HuH-7 (cell line): ENCODE results near the gene PRKN.
"Not testable (repeated sequence)": the region's sequence is repeated elsewhere in the genome, so short reads cannot be mapped to it uniquely, and the experiment has no call there.

Experiments used
- DNase-seq: peaks from one replicate; pipeline ENCODE4 v3.0.0; 2011; ENCODE audit warnings: low spot score

PRKN gene

DNA sequence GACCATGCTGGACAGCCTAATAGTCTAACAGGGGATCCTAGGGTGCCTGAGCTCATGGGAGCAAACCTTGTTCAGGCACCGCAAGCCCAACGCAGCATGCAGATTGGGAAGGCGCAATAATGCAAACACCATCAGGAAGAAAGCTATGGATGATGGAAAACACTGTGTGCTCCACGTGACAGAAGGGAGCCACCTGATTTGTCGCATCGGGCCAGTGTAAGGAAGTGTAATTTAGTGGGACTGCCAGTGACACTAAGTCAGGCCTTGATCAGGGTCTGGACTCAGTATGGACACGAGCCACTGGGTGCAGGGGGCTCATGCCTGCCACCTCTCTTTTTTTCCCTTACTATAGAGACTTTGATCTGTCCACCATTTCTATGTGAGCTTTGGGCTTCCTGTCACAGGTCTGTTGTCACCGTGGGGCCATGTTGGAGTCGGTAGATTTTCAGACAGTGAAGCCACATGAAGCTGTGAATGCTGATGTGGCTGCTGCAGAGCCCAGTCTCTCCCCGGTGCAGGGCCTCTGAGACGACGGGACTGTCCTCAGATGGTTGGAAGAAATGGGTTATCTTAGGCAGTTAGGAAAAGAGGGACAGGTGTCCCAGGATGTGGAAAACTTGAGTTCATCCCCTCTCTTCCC lies 1379.5 kb downstream of the PRKN start:
- no peak for DNase-seq

DNA sequence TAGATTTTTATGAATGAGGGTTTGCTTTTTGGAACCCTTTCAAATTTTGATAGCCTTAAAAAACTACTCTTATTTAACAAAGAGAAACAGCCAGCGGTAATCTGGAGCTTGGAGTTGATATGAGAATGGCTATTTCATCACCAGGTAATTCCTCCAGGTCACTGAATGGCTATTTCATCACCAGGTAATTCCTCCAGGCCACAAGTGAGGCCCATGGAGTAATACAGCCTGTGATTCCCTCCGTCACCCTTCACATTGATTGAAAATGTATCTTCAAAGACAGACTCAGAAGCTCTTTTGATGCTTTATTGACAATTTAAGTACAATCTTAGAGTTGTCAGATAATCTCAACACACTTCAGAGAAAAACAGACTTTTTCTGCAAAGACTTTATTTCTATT lies 1380.4 kb downstream of the PRKN start:
- no peak for DNase-seq

GRCh38 chr6:161346717-161347116 lies 1380.8 kb downstream of the PRKN start:
- DNase-seq: no peak

DNA sequence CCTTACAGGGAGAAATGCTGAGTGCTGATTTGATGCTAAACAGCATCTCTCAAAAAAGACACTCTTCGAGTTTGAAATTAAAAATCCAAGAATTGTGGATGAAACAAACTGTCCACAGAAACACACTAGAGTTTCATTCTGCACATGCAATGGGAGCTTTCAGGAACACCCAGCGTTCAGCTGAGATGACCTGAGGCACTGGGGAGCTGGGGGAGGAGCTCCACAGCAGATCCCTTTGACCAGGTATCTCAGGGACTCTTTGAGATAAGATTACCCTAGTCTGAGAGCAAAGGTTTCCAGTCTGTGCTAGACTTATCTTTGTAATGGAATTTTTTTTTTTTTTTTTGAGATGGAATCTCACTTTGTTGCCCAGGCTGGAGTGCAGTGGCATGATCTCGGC lies 1382.9 kb downstream of the PRKN start:
- no peak for DNase-seq

DNA sequence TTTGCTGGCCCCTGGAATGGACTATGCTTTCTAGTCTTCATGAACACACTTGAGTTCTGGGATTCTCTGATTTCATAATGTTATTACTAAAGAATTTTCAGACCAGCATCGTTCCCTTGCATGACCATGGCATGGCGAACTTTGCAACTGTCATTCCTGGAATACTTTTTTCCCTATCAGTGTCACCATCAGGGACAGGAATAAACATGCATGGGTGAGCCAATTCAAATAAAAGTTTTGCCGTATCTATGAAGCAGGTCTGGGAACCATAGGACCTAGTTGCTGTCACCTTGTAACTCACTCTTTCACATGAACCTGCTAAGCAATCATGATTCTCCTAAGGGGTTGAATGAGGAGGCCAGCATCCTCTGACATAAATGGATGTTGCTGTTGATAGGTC lies 1385.5 kb downstream of the PRKN start:
- no peak for DNase-seq

DNA sequence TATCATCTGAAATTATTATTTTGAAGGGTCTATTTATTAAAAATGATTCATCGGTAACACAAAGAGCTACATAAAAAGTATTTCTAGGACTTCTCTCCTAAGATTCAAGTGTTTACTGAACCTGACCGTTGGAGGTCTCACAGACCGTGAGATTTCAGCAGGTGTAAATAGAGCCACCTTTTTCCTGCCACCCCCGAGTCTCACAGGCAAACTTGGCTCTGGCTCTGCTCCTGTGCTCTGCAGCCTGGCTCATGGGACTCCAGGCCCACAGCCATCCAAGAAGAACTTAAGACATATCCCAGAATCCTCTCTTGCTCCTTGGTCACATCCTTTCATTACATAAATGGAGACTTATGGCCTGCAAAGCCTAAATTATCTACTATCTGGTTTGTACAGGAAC lies 1385.9 kb downstream of the PRKN start:
- DNase-seq: no peak

DNA sequence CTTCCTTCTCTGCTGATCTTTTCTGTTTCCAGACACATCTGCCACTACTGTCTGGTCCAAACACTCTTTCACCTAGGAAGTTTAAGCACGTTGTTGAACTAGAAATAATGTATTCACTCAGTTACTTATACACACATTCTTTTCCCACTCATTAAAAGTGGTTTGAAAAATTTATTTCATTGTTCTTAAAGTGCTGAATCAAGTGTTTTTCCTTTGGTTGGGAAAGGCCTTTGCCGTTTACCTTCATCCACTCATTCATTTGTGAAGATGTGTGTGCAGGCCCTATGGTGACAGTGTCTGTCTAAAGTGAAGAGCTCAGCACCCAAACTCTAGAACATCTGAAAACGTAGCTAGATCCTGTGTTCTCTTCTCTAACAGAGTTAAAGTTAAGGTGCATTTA lies 1389.6 kb downstream of the PRKN start:
- DNase-seq: no peak

DNA sequence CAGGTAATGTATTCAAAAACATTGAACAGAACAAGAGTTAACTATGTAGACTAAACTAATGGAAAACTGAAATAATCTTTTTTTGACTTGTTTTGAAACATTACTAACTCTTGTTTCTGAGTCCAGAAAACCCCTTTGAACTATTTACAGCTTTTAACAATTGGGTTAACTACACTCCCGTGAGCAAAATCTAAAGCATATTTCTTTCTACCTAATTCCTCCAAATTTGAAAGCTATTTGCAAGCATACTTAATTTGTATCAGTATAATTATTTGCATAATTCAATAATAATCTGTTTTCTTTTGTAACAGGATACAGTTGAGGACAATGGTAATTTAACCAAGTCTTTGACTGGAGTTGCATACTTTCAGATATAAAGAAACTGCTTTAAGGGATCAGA lies 1391.1 kb downstream of the PRKN start:
- DNase-seq: no peak

GRCh38 chr6:161333410-161333809 lies 1394.2 kb downstream of the PRKN start:
- no peak for DNase-seq

GRCh38 chr6:161331402-161332081 lies 1396.0 kb downstream of the PRKN start:
- not testable (repeated sequence) for DNase-seq

DNA sequence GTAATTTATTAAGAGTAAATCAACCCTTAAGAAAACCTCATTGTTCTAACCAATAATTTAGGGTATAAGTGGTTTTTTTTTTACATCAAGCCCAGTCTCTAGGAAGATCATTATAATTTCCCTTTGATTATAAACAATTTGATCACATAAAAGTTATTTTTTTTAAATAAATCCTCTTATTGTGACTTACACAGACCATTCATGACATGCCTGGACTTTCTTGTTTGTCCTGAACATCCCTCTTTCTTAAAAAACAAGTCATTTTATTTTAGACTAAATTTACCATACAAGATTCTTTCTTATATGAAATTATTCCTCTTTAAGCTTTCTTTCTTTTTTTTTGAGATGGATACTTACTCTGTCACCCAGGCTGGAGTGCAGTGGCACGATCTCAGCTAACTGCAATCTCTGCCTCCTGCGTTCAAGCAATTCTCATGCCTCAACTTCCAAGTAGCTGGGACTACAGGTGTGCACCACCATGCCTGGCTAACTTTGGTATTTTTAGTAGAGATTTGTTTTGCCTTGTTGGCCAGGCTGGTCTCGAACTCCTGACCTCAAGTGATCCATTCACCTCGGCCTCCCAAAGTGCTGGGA lies 1400.1 kb downstream of the PRKN start:
- no peak for DNase-seq

- no peak for DNase-seq
These were observed 1408.3 kb downstream of the PRKN start for GRCh38 chr6:161319231-161319630.

- no peak for DNase-seq
These were observed 1409.1 kb downstream of the PRKN start for GRCh38 chr6:161318456-161318855.

DNA sequence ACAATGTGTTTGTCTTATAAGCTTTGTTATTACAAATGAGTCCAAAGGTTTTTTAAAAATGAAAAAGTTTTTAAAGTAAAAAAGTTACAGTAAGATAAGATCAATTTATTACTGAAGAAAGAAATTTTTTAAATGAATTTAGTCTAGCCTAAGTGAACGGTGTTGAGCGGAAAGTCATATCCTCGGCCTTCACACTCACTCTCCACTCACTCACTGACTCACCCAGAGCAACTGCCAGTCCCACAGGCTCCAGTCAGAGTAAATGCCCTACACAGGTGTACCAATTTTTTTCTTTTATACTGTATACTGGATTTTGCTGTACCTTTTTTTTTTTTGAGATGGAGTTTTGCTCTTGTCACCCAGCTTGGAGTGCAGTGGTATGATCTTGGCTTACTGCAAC lies 1411.0 kb downstream of the PRKN start:
- DNase-seq: no peak

DNA sequence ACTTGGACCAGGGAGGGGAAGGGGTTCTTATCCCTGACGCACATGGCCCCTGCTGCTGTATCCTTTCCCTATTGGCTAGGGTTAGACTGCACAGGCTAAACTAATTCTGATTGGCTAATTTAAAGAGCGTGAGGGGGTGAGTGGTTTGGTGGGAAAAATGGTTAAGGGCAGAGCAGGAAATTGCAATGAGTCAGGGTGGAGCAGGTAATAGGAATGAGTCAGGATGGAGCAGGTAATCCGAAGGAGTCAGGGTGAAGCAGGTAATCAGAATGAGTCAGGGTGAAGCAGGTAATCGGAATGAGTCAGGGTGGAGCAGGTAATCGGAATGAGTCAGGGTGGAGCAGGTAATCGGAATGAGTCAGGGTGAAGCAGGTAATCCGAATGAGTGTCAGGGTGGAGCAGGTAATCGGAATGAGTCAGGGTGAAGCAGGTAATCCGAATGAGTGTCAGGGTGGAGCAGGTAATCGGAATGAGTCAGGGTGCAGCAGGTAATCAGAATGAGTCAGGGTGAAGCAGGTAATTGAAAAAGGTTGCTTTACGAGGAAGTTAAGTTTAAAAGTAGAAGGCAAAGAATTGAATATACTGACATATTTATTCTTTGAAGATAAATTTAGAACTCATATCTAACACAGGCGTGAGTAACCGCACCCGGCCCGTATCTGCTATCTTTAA lies 1412.2 kb downstream of the PRKN start:
- DNase-seq: not testable (repeated sequence)

DNA sequence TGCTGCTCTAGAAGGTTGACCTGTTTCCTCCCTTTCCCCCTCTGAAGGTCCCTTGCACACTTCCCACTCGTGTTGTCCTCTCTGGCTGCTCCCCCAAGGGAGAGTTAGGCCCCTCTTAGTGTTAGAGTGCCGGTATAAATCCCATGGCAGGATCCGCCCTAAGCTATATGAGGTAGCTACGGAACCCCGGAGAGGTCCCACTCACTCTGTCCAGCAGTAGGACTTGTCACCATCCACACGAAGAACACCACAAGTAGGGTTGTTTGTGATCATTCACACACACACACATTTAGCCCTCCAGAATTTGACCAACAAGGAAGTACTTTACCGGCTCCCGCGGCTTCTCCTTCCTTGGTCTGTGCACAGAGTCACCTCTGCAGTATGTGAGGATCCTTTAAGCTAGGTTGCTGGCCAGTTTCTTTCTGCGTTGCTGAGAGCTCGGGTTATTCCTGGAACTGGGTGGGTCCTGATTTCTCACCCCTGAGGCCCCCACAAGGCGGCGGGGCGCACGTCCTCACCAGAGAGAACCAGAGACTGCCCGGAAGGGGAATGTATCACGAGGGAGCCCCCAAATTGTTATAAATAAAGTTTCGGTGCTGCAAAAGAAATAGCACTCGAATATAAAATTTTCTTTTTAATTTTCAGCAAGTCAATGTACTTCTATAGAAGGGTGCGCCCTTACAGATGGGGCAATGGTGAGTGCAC lies 1412.9 kb downstream of the PRKN start:
- DNase-seq: not testable (repeated sequence)

GRCh38 chr6:161313940-161314509 lies 1413.5 kb downstream of the PRKN start:
- no peak for DNase-seq

DNA sequence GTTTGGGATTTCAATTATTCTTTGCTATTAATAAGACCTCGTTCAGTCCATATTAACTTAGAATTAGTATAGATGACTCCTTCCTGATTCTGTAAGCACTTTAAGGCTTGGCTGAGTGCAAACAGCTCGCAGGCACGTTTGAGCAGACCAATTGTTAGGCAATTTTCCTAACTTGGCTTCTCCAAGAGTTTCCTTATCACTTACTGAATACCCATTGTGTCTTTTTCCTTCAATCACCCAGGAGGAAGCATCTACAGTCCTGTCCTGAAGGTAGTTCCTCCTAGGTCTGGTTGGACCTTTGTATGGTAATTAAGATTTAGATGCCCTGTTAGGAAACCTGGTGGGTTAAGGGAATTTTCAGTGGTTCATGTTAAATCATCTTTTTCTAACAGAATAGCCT lies 1414.1 kb downstream of the PRKN start:
- not testable (repeated sequence) for DNase-seq

- not testable (repeated sequence) for DNase-seq
These were observed 1417.8 kb downstream of the PRKN start for GRCh38 chr6:161309774-161310173.

- no peak for DNase-seq
These were observed 1419.4 kb downstream of the PRKN start for GRCh38 chr6:161308075-161308655.

GRCh38 chr6:161305860-161306259 lies 1421.7 kb downstream of the PRKN start:
- DNase-seq: no peak
